H1 (cell line): ENCODE results near the gene XIRP1. TPM values are rescaled to one million over a fixed set of nuclear protein-coding genes. Genes with fewer than 3 reads are reported as not detected.

Experiments used
- E2F6 ChIP-seq: IDR thresholded peaks from 2 replicates; pipeline ENCODE4 v1.6.1; 2012; ENCODE audit warnings: inconsistent platforms
- JUN ChIP-seq: IDR thresholded peaks from 2 replicates; pipeline ENCODE4 v1.6.1; 2011; ENCODE audit warnings: low read depth, mild to moderate bottlenecking, improper control_type of control experiment, low read length
- POLR2AphosphoS5 ChIP-seq: IDR thresholded peaks from 2 replicates; pipeline ENCODE4 v1.6.1; 2011; ENCODE audit warnings: low read depth, low read length
- USF2 ChIP-seq: IDR thresholded peaks from 2 replicates; pipeline ENCODE4 v1.6.1; 2011; ENCODE audit warnings: low read length, improper control_type of control experiment
- polyA plus RNA-seq, 7 experiments: library from polyadenylated mRNA; depleted of rRNA in 3 of 7; stranded (reverse) in 5 of 7; unstranded in 2 of 7; fragments of >200 nt in 5 of 7; fragments of 200-250 nt in 2 of 7; gene quantifications; 1 replicate in 5 of 7; 2 replicates in 1 of 7; 4 replicates in 1 of 7; pipeline versions ENCODE4 v1.2.1 to v1.2.3, GENCODE V29; 2011 to 2013; ENCODE audit warnings: missing spikeins in 2 of 7, mixed read lengths in 2 of 7
- total RNA-seq: library from RNA; stranded (reverse); fragmentation: NEBNext Ultra II Directional; extraction: Animal tissue kit (Norgen Biotek cat#: 25700); gene quantifications from 2 replicates; pipeline ENCODE4 v1.2.1, GENCODE V29; 2021

The XIRP1 gene
- total and polyA plus RNA-seq, 2 of the 8 experiments (the other 6 are each of a cell fraction or from before 2014, with no cell fraction given), result not detected

- TF ChIP-seq USF2 (no peak), E2F6 (no peak), POLR2AphosphoS5 (no peak), JUN (no peak)
These were observed 42.3 kb upstream of the XIRP1 start (continued) for GRCh38 chr3:39234651-39235050.
